ENCODE results near the gene ATL1.
"Not testable (repeated sequence)": the region's sequence is repeated elsewhere in the genome, so short reads cannot be mapped to it uniquely, and the experiment has no call there.

The ATL1 gene

DNA sequence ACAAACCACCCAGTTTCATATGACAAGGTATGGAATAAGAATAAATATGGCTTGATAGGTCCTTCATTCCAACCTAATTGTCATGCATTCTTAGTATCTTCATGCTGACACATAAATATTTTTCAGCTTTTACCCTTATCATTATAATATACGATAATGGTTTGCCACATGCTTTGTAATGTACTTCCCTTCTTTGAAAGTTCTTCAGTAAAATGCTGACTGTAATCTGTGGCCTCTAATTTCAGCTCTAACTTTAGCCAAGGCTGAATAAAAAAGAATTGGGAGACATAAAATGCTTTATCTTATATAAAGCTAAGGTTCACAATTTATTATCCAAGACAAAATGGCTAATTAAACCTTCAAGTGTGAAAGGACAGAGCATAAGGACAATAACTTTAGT, 24.9 kb upstream of the ATL1 start:
- no peak for DNase-seq

DNA sequence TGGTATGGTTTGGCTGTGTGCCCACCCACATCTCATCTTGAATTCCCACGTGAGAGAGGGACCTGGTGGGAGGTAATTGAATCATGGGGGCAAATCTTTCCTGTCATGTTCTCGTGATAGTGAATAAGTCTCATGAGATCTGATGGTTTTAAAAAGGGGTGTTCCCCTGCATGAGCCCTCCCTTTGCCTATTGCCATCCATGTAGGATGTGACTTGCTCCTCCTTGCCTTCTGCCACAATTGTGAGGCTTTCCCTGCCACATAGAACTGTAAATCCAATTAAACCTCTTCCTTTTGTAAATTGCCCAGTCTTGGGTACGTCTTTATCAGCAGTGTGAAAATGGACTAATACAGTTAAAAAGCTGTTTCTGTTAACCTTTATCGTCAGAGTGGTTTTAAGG, 21.9 kb upstream of the ATL1 start:
- DNase-seq: not testable (repeated sequence)

DNA sequence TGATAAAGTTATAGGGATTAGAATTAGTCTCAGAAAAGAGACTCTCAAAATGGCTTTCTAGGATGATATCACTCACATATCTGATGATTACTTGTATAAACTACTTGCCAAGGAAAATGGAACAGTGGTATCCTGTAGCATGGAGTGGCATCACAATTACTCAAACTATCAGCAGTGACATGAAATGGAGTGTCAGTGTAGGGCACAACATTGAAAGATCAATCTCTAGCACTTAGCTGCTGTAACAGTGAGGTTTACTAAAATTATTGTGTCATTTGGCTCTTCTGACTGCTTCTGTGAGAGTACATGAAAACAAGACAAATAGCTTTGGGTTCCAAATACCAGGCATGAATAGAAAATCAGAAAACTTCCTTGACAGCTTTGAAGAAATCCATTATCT, 20.9 kb upstream of the ATL1 start:
- no peak for DNase-seq

DNA sequence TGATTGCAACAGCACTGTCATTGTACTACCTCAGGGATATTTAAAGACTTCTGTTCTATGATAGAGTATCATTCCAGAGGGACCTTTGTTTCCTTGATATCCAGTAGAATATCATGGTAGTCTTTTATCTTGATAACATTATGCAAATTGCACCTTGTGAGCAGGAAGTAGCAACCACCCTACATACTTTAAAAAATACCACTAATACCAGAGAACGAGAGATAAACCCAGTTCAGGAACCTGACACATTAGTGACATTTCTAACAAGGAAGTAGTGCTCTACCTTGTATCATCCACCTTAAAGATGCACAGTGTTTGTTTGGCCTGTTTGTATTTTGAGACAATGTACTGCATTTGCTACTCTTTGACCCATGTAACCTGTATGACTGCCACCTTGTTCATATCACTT, 18.8 kb upstream of the ATL1 start:
- no peak for DNase-seq

DNA sequence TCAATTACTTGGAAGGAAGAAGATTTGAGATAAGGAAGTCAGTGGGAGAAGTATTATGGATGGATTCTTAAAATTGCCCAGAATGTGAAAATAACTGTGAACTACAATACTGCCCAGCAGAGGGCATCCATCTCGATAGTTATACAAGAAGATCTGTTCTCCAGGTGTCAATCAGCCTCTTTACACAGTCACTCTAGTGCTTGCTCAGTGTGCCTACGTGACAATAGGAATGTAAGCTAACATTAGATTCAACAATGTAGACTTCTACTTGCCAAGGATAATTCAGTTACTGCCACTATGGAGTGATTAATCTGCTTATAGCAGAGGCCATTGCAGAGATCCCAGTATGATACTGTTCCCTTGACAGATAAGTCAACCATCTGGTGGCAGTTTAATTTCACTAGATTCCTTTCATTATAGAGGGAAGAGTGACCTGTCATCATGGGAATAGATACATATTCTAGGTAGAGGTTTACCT, 17.0 kb upstream of the ATL1 start:
- no peak for DNase-seq

DNA sequence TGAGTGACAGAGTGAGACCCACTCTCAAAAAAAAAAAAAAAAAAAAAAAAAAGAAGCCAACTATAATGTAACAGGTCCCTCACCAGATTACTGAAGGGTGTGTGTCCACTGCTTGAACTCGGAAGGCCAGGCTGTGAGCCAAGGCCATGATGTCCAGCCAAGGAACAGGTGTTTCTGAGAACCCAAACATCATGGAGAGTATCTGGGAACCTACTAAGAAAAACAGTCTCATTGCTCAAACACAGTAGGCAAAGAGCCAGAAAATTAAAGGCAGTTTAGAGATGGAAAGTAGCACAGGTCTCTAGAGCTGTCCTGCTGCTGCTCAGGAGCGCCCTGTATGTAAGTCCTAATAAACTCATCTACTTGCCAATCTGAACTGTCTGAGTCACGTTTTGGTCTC, 15.0 kb upstream of the ATL1 start:
- DNase-seq: no peak

DNA sequence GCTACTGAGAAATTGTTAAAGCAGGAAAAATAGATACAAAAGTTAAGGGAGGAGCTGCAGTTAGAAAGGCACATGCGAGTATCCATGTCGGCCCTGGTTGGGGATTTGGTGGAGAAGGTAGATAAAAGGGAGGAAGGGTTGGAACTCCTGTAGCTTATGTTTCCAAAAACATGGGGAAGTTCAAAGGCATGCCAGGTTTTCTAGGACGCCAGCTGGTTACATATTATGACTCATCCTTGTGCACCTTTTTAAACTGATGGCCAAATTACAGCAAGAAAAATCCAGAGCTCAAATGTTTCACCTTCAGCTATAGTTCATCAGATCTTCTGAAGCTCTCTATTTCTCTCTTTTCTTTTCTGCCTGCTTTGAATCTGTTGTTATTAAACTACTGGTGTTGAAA, 14.3 kb upstream of the ATL1 start:
- no peak for DNase-seq

DNA sequence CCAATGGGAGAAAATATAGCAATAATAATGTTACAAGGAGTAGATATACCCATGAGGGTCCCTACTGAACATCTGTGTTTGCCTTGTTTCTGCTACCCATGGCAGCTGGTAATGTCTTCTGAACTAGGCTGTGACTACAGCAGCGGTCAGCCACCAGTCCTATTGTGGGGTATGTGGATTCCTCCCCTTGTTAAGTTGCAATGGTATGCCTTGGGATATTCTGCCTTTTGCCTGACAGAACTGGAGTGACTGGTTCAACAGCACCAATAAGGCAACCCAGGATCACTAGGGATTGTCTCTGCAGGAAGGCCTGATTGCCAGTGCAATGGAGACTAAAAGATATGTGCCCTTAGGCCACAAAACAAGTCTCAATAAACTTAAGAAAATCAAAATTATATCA, 9.7 kb upstream of the ATL1 start:
- no peak for DNase-seq

DNA sequence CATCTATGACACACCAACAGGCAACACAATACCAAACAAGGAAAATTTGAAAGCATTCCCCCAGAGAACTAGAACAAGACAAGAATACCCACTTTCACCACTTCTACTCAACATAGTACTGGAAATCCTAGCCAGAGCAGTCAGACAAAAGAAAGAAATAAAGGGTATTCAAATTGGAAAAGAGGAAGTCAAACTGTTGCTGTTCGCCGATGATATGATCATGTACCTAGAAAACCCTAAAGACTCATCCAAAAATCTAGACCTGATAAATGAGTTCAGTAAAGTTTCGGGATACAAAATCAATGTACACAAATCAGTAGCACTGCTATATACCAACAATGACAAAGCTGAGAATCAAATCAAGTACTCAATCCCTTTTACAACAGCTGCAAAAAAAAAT, 8.1 kb upstream of the ATL1 start:
- no peak for DNase-seq

DNA sequence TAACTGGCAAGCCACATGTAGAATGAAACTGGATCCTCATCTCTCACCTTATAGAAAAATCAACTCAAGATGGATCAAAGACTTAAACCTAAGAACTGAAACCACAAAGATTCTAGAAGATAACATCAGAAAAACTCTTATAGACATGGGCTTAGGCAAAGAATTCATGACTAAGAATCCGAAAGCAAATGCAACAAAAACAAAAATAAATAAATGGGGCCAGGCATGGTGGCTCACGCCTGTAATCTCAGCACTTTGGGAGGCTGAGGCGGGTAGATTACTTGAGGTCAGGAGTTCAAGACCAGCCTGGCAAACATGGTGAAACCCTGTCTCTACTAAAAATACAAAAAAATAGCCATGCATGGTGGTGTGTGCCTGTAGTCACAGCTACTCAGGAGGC, 7.1 kb upstream of the ATL1 start:
- not testable (repeated sequence) for DNase-seq

DNA sequence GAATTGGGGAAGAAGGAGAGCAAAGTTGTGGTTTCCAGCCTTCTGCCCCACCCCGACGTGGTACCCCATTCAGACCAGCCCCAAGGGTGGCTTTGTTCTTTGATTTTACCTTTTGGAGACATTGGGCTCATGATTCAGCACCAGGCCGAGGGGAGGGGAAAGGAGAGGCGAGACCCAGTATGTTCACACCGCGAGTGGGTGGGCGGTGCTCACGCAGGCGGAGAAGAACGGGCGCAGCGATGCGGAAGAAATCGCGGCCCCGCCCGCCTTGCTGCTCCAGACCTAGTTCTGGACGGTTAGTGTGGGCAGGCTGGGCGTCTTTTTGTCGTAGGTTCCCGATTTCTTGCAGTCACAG, 963 bp downstream of the ATL1 start:
- DNase-seq: peak; percentile 84

DNA sequence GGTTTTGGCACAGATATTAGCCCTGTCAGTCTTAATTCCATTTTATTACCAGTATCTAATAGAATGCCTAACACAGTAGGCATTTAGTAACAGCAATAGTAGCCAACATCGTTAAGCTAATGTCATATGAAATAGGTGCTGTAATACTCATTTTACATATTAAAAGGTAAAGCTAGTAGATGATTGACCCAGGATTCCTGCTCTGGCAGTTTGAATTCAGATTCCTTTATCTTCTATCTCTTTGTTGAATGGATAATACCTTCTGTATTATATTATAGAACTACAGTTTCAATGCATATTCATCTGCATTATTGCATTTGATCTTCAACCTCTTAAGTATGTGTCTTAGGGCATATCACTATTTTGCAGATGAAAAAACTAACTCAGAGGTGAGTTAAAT, 2.9 kb downstream of the ATL1 start:
- DNase-seq: no peak

DNA sequence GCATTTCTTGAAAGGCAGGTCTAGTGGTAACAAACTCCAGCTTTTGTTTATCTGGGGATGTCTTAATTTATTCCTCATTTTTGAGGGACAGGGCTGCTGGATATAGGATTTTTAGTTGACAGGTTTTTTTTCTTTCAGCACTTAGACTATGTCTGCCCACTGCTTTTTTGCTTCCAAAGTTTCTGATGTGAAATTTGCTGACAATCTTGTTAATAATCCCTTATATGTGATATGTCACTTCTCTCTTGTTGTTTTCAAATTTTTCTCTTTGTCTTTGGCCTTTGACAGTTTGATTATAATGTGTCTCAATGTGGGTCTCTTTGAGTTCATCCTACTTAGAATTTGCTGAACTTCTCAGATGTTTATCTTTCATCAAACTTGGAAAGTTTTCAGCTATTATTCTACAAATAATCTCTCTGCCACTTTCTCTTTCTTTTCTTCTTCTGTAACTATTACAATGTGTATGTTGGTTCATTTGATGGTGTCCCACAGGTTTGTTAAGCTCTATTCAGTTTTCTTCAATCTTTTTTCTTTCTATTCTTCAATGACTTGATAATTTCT, 9.8 kb downstream of the ATL1 start:
- DNase-seq: no peak

DNA sequence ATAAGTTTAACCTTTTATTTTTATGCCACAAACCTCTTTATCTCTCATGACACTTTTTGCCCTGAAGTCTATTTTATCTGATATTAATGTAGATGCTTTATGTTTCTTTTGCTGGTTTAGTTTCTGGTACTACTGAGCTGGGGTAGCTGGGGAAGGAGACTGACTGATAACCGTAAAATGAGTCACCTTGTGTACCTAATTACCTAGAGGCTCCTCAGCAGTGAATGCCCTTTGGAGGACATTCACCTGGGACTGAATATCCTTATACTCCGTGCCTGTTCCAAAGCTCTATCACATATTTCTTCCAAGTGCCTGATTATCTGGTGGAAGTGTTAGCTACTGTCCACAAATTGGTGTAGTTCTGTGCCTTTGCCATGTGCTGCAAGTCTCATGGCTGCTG, 13.9 kb downstream of the ATL1 start:
- no peak for DNase-seq

DNA sequence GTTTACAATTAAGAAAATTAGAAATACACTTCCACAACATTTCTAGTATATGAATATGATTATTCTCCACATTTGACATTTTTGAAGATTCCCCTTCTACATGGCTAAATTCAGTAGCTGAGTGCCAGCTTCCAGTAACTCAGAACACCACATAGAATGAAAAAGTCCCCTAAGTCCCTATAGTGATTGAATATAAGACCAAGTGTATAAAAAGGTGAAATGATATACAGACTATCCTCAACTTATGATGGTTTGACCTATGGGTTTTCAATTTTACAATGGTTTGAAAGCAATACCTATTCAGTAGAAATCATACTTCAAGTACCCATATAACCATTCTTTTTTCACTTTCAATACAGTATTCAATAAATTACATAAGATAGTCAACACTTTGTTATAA, 15.8 kb downstream of the ATL1 start:
- no peak for DNase-seq

DNA sequence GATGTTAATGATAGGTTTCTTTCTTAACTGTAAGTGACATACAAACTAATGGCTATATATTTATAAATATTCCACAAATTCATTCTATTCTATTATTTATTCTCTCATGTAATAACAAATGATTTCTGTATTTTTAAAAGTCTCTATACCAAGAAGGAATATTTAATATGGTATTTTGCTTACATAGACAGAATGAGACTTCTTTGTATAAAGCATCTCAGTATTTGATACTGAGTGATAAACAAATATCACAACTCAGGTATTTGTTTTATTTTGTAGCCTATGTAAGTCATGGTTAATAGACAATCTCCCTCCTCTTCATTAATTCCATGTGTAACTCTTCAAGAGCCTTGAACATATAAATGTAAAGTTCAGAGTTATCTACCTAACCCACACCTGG, 18.0 kb downstream of the ATL1 start:
- DNase-seq: no peak

DNA sequence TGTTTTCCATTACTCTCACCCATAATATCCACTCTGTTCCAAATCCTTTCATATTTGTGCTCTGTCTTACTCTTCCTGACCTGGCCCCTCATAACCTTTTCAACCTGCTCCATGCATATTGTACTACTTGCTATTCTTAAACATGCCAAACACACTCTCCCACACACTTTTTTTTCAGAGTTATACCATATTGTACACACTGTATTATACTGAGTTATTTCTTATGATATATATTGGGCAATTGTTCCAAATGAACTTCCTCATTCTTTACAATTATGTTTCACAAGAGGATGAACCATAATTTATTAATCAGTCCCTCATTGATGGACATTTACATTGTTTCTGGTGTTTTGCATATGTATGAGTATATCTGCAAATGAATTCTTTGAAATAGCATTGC, 18.5 kb downstream of the ATL1 start:
- no peak for DNase-seq

DNA sequence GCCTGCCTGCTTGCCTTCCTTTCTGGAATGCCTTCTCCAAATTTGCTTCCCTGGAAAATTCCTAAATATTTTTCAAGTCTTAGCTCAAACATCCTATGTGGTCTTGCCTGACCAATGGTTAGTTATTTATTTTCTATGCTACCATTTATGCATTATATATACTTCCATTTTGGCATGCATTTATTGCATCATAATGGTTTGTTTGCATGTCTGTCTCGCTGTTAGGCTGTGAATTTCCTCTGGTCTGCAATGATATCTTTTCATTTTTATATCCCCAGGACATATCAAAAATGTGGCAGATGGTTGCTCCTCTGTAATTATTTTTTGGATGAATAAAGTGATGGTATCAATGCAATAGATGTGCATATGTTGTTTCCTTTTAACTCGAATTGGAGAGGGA, 30.5 kb downstream of the ATL1 start:
- DNase-seq: no peak

DNA sequence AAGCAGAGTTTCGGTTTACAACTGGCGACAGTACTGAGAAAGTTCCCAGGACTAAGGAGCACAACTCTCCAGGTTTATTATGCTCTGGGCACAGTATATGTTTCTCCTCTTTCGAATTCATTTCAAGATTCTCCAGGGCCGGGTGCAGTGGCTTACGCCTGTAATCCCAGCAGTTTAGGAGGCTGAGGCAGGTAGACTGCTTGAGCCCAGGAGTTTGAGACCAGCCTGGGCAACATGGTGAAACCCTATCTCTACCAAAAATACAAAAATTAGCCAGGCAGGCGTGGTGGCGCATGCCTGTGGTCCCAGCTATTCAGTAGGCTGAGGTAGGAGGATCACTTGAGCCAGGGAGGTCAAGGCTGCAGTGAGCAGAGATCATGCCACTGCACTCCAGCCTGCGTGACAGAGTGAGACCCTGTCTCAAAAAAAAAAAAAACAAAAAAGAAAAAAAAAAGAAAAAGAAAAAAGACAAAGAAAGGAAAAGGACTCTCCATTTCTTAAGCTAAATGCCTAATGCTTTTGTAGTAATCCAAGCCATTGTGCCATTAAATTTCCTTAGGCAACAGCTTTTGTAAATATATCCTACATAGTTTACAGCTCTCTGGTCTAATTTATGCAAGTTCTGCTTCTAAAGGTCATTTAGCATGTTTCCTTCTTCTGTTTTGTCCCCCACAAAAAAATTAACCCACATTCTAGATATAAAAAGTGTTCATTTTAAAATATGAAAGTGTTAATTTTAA, 34.8 kb downstream of the ATL1 start:
- DNase-seq: no peak

DNA sequence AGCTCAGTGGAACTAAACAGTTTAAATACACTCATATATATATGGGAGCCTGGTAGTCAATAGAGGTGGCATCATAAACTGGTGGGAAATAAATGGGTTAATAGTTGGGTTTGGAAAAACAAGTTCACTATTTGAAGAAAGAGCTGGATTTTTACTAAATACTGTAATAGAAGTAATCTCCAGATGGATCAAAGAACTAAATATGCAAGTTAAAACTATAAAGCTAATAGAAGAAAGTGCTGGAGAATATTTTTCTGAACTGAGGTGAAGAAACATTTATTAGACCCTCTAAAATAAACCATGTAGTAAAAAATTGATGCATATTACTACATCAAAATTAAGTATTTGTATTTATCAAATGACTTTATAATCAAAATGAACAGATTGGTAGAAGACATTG, 38.8 kb downstream of the ATL1 start:
- DNase-seq: no peak

DNA sequence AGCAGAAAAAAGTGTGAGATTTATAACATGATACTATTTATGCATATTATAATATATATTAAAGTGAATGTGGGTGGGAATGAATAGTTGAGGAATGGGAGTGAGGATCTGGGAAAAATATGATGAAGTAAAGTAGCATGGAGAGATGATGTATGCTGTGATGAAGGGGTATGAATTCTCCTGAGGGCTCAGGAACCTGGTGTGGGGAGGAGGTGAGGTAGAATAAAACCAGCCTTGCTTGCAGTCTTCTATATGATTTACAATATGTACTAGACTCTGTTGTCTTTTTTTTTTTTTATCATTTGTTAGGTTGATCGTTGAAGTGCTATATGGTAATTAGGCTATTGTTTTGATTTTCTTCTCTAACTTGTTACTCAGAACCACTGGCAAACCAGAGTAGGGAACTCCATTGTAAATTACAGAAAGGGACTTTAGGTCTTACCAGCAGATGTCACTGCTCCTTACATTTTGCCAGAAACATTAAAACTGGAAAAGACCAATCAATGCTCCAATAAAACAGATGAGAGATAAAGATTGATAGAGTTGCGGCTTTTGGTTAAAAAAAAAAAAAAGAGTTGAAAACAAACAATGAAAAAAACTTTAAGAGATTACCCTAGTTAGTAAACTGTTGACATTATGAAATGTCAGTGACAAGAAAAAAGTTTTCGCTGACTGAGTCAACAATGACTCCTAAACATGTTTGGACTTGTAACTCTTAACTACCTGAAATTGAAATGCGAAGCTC, 39.9 kb downstream of the ATL1 start:
- no peak for DNase-seq

DNA sequence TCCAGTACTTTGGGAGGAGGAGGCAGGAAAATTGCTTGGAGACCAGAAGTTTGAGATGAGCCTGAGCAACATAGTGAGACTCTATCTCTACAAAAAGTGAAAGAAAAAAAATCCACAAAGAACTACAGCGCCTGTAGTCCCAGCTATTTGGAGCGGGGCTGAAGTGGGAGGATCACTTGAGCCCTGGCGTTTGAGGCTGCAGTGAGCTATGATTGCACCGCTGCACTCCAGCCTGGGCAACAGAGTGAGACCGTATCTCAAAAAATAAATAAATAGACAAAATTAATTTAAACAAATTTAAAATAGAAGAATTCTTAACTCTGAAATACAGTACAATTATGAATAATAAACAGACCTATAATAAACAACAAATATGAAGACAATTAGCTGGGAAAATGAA, 40.9 kb downstream of the ATL1 start:
- no peak for DNase-seq

DNA sequence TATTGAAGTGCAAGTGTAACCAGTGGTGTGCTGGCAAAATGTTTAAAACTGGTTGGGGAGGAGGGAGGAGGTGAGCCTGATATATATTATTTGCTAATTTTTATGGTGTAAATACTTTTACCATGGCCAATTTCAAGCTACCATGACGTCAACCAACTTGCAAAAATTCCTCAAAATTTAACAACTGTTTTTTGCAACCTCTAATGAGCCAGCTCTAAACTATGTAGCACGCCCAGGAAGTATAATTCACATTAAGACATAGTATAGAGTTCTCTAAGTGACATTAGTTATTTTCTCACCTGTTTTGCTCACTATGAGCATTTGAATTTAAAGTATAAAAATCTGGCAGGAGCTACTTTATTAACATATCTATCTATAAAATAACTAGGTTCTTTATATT, 41.4 kb downstream of the ATL1 start:
- no peak for DNase-seq

DNA sequence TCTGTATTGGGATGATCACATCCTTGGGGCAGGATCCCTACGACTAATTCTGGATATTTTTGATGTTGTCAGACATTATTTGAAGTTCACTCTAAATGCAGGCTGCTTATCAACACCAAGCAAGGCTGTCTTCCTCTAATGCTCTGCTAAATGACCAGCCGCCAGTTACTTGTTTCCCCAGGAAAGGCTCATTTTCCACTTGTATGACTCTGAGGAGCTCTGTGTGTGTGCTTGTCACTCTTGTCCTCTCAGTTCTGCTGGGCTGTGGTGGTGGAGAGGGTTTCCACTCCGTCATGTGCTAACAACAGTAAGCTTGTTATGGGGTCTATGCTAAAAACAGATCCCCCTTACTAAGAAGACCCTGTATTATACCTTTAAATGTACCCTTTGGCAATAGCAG, 42.1 kb downstream of the ATL1 start:
- DNase-seq: no peak

DNA sequence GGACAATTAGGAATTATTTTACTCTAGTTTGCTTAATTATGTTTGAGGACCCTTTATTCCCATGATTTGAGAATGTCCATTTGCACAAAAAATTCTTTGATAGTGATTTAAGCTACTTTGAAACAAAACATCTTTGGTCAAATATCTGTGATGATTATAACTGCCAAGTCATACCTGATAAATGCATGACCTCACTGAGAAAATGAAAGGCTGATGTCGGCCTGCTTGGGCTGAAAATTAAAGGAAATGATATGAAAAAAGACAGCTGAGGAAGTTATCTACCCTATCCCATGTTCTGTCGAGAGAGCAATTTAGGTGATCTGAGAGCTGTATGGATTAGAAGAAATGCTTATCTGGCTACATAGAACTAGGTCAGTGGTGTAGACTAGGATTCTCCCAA, 43.6 kb downstream of the ATL1 start:
- DNase-seq: no peak
